CD4-positive, alpha-beta T cell (primary cell): ENCODE data around the gene IKZF2. TPM values are rescaled to one million over a fixed set of nuclear protein-coding genes. Genes with fewer than 3 reads are reported as not detected.

ENCODE experiments used
- ATAC-seq: fragments of 200-7000 bp; cut with Tn5 transposase; one replicate; pipeline ENCODE4 v1.10.0; 2022; ENCODE audit warnings: mild to moderate bottlenecking; ENCODE audit not compliant: poor library complexity
- CTCF ChIA-PET: fragments of 350-600 bp; sonication (Branson Sonifier 250); formaldehyde crosslinking; loops from one replicate; lab custom pipeline; 2021; ENCODE audit warnings: antibody characterized with exemption, inconsistent platforms; lab: Charles Lee
- POLR2A ChIA-PET: fragments of 350-600 bp; sonication (Branson Sonifier 250); formaldehyde crosslinking; loops from one replicate; lab custom pipeline; 2021; ENCODE audit warnings: antibody characterized with exemption, inconsistent platforms; lab: Charles Lee
- DNase-seq, 14 experiments: peaks; one replicate each; pipeline ENCODE4 v3.0.0-alpha.2; 2013 to 2020; ENCODE audit warnings: mixed read lengths in 2 of 14
- H3K27ac ChIP-seq, 2 donors: one replicate each; pipeline versions ENCODE4 v1.5.1 to v1.7.0; 2013; ENCODE audit warnings: low read length in 2 of 2, low read depth in 1 of 2, mild to moderate bottlenecking in 1 of 2
- H3K27me3 ChIP-seq, 2 experiments: 1 replicate in 1 of 2; 2 replicates in 1 of 2; pipeline versions ENCODE4 v1.6.1 to v1.7.0; 2013; ENCODE audit warnings: low read length in 2 of 2, control low read depth in 1 of 2, mild to moderate bottlenecking in 1 of 2, moderate library complexity in 1 of 2; ENCODE audit not compliant: insufficient read depth in 2 of 2, control insufficient read depth in 1 of 2
- H3K36me3 ChIP-seq: one replicate; pipeline ENCODE4 v1.6.1; 2013; ENCODE audit warnings: low read length, control low read depth; ENCODE audit not compliant: insufficient read depth
- H3K4me1 ChIP-seq: one replicate; pipeline ENCODE4 v1.6.1; 2013; ENCODE audit warnings: low read length, control low read depth; ENCODE audit not compliant: insufficient read depth
- H3K4me3 ChIP-seq: one replicate; pipeline ENCODE4 v1.5.1; 2013; ENCODE audit warnings: mild to moderate bottlenecking, low read length, moderate library complexity
- H3K9me3 ChIP-seq, 2 experiments: 1 replicate in 1 of 2; 2 replicates in 1 of 2; pipeline versions ENCODE4 v1.6.1 to v1.7.0; 2013; ENCODE audit warnings: low read length in 2 of 2, mild to moderate bottlenecking in 2 of 2, control low read depth in 1 of 2, moderate library complexity in 1 of 2; ENCODE audit not compliant: control insufficient read depth in 1 of 2, insufficient read depth in 1 of 2
- H3K27ac Mint-ChIP-seq: one replicate; pipeline ENCODE4 v1.8.0; 2020; ENCODE audit warnings: mixed read lengths
- H3K27me3 Mint-ChIP-seq: one replicate; pipeline ENCODE4 v1.8.0; 2021; ENCODE audit warnings: mixed read lengths
- H3K36me3 Mint-ChIP-seq: one replicate; pipeline ENCODE4 v1.8.0; 2021; ENCODE audit warnings: low read depth, mixed read lengths
- H3K4me1 Mint-ChIP-seq: one replicate; pipeline ENCODE4 v1.8.0; 2021; ENCODE audit warnings: low read depth, mixed read lengths
- H3K4me3 Mint-ChIP-seq: one replicate; pipeline ENCODE4 v1.8.0; 2020; ENCODE audit warnings: mild to moderate bottlenecking, mixed read lengths
- H3K9me3 Mint-ChIP-seq: one replicate; pipeline ENCODE4 v1.8.0; 2020; ENCODE audit warnings: mixed read lengths
- CTCF ChIP-seq: fragments of 200-600 bp; IDR thresholded peaks from one replicate; pipeline ENCODE4 v1.8.0; 2022; ENCODE audit warnings: antibody characterized with exemption, mild to moderate bottlenecking
- intact Hi-C, 2 experiments: fragments of 100-400 bp; cut with DNase I in 1 of 2; cut with micrococcal nuclease in 1 of 2; formaldehyde crosslinking; loops; one replicate each; pipeline versions ENCODE4 v1.15.1 to v1.9.0; 2023 to 2025; cut with DNase I, micrococcal nuclease
- total RNA-seq, 174 experiments: library from RNA in 2 of 174; stranded (reverse) in 2 of 174; gene quantifications; one replicate each; pipeline ENCODE4 v1.2.3 and lab custom pipeline; 2021 to 2026

Gene IKZF2
- total RNA-seq, 2 experiments from 2014 or later: 8.7 to 8.9 TPM

DNA sequence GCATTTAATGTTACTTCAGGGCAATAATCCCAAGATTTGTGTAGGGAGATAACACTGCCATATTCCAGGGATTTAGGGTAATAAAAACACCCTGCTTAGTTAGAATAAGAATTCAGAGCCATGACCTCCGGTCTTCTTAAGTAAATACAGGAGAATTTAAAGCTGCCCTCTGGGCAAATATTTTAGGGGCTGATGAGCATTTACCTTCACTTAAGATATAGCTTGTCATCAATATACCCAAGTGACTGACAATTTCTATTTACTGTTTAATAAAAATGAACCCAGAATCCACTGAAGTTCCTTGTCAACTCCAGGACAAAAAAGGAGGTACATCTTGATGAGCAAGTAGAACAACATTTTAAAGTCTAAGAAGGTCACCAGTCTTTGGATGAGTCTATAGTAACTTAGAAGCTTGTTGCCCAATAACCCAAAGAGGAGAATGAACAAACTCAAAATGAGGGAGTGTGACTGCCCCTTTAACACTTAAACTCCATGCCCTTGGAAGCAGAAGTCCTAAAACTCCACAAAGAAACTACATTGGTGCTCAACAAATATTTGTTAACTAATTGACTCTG, 24.3 kb upstream of the IKZF2 start:
- Histone ChIP-seq H3K27ac (no peak overlapping the region), H3K4me1 (no peaks in the 10 kb centered on the region), H3K9me3 (no peaks in the 10 kb centered on the region), H3K27me3 (no peaks in the 10 kb centered on the region), H3K4me3 (no peak overlapping the region), H3K36me3 (no peaks in the 10 kb centered on the region)
- POLR2A ChIA-PET: no interaction called here
- Mint-ChIP-seq H3K4me1 (no peaks in the 10 kb centered on the region), H3K4me3 (no peak overlapping the region), H3K27ac (no peak overlapping the region), H3K9me3 (no peaks in the 10 kb centered on the region), H3K36me3 (no peaks in the 10 kb centered on the region), H3K27me3 (no peaks in the 10 kb centered on the region)
- TF ChIP-seq CTCF: no peak
- intact Hi-C loops: no loop called here
- CTCF ChIA-PET: no interaction called here
- no peak for DNase-seq
- no peak for ATAC-seq

GRCh38 chr2:213172641-213173040, 21.2 kb upstream of the IKZF2 start:
- Histone ChIP-seq H3K9me3 (no peaks in the 10 kb centered on the region), H3K4me1 (no peaks in the 10 kb centered on the region), H3K27ac (no peak overlapping the region), H3K27me3 (no peaks in the 10 kb centered on the region), H3K36me3 (no peaks in the 10 kb centered on the region), H3K4me3 (no peak overlapping the region)
- ChIA-PET CTCF (no interaction called here), POLR2A (no interaction called here)
- DNase-seq (no peak), ATAC-seq (no peak)
- intact Hi-C loops: no loop called here
- Mint-ChIP-seq H3K27me3 (no peaks in the 10 kb centered on the region), H3K4me3 (no peak overlapping the region), H3K9me3 (no peaks in the 10 kb centered on the region), H3K4me1 (no peaks in the 10 kb centered on the region), H3K27ac (no peak overlapping the region), H3K36me3 (no peaks in the 10 kb centered on the region)
- TF ChIP-seq CTCF: no peak

- CTCF ChIA-PET: no interaction called here
- DNase-seq: no peak
- Histone ChIP-seq H3K27me3 (no peaks in the 10 kb centered on the region), H3K27ac (no peak overlapping the region), H3K36me3 (no peaks in the 10 kb centered on the region), H3K4me3 (no peak overlapping the region), H3K9me3 (no peaks in the 10 kb centered on the region), H3K4me1 (no peaks in the 10 kb centered on the region)
- no peak for TF ChIP-seq CTCF
- no peak overlapping the region for H3K27ac Mint-ChIP-seq
- no peaks in the 10 kb centered on the region for H3K36me3 Mint-ChIP-seq
- intact Hi-C loops: no loop called here
- H3K27me3 Mint-ChIP-seq: no peaks in the 10 kb centered on the region
- no peak for ATAC-seq
- no peaks in the 10 kb centered on the region for H3K9me3 Mint-ChIP-seq
- no peaks in the 10 kb centered on the region for H3K4me1 Mint-ChIP-seq
- POLR2A ChIA-PET: no interaction called here
- H3K4me3 Mint-ChIP-seq: no peak overlapping the region
Measured at GRCh38 chr2:213171147-213171546, 19.7 kb upstream of the IKZF2 start.
